LoVo (cell line): ENCODE data around the gene CTLA4.

Experiments
- DNase-seq: peaks from one replicate; pipeline ENCODE4 v3.0.0-alpha.2; 2016; ENCODE audit warnings: low spot score

Gene CTLA4

DNA sequence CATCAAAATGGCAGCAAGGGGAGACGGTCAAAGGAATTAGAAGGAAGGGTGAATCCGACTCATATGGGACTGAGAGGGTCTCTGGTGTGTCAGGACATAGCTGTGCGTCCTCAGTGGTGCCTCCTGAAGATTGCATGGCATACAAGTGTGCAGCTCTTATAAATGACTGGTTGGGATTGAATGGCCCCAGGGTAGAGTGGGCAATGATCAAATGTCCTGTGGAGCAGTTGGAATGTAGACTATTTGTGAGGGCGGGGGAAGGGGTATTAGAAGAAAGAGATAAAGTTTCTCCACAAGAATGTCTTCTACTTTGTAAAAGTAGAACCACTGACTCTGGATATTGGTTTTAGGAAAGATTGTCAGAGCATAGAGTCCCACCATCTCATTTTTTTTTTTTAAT is 24.6 kb downstream of the CTLA4 start:
- DNase-seq: no peak

GRCh38 chr2:203893401-203893800 is 25.8 kb downstream of the CTLA4 start:
- no peak for DNase-seq

DNA sequence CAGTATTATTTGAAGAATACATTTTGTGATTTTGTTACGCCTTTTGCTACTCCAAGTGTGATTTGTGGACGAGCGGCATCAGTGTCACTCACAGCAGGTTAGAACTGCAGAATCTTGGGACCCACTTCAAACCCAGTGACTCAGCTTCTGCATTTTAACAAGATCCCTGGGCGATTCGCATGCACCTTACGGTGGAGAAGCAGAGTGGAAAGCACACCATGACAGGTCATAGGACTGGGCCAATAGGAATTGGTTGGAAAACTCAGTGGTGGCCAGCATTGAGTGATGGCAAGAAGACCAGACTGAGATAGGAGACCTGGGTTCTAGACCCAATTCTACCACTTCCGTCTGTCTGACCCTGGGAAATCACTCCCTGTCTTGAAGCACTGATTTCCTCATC is 26.3 kb downstream of the CTLA4 start:
- DNase-seq: no peak

DNA sequence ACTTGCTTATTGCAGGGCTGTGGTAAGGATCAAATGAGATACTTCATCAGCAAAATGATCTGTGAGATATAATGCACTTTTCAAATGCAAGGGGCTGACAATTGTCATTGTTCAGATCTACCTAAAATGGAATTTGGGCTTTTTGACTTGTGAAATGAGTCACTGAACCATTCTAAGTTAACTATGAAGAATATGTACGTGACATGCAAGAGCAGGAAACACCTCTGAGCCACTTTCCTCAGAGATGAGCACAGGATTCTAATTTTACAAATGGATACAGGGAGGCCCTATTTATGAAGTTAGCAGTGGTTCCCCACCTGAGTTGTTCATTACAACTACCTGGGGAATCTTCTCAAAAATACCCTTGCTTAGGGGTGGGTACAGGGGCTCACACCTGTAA is 26.7 kb downstream of the CTLA4 start:
- no peak for DNase-seq

- no peak for DNase-seq
Measured at GRCh38 chr2:203897544-203897943, 30.0 kb downstream of the CTLA4 start.

GRCh38 chr2:203898657-203899056 is 31.1 kb downstream of the CTLA4 start:
- no peak for DNase-seq

- no peak for DNase-seq
Measured at GRCh38 chr2:203900253-203900652, 32.7 kb downstream of the CTLA4 start.

DNA sequence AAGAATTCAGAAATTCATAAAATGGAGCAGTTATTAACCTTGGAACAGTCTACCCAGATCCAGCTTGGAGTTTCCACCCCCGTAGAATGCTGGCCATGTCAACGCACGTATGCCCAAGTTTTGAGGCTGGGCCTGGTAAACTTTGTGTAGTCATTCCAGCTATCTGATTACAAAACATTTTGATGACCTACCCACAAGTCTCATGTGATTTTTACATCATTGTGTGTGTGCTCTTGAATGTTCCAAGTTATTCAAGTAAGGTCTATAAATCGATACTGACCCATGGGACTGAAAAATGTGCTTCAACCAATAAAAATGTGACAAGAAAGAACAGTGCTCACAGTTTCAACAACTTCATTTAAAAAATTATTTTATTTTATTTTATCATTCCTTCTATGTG is 36.5 kb downstream of the CTLA4 start:
- DNase-seq: no peak

DNA sequence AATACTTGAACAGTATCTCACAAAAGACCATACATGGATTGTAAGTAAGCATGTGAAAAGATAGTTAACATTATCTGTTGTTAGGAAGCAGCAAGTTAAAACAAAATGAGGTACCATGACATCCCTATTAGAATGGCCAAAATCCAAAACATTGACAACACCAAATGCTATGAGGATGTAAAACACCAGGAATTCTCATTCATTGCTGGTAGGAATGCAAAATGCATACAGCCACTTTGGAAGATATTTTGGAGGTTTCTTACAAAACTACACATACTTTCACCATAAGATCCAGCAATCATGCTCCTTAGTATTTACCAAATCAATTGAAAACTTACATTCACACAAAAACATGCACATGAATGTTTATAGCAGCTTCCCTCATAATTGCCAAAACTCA is 38.1 kb downstream of the CTLA4 start:
- no peak for DNase-seq

GRCh38 chr2:203908066-203908796 is 40.7 kb downstream of the CTLA4 start:
- DNase-seq: no peak

DNA sequence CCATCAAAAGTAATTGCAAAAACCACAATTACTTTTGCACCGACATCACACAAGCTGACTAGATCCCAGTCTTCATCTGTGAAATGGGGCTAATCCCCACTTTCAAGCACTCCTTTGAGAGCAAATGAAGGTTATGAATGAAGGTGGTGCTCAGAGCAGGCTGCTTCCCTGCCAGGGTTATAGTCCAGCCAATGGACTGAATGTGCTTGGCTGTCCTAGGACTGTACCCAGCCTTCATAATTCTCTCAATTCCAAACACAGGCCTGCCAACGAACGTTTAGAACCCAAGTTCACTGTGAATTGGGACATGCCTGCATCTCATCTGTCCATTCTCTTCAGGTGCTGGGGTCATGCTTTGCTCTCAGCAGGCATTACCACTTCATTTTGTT is 41.2 kb downstream of the CTLA4 start:
- DNase-seq: no peak

DNA sequence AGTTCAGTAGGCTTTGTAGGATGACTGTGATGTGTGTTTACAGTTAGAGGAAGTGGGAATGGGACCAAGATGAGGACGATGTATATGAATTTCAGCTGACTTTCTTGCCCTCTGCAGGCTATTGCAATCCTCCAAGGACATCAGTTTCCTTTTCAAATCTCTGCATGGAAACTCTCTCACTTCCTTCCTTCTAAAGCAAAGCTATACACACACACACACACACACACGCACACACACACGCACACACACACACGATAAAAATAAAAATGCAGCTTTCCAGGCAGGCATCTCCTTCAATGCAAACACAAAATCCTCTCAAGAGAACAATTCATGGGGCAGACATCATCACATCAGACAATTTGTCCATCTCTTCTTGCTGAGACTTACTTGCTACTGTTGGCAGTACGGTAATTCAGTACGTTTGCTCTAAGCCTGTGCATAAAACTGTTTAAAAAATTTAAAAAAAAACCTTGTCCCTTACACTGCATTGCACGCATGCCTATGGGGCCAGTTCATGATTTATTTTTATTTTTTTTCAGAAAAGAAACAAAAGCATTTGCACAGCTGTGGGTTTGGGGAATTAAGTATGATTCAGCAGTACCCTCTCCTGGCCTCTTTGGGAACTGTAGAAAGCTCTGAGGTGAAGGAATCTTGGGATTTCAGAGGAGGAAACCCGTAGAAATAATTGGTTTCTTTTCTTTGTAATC is 41.8 kb downstream of the CTLA4 start:
- peak; percentile 30 for DNase-seq

- no peak for DNase-seq
Measured at GRCh38 chr2:203909974-203910373, 42.4 kb downstream of the CTLA4 start.

DNA sequence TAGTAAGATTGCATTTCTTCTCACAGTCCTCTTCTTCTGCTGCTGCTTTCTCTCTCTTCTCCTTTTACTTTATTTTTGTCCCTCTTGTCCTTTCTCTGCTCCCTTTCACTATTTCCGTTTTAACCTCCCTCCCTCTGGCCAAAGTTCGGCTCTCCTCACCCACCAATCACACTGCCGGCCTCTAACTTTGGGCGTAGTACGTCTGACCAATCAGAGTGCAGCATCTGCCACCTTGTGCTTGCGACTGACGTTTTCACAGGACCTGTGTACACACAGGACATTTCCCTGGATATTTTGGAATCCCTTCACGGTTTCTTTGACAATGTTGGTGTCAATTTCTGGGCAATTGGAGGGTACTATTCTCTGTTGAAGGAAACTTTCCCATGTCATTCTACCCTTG is 46.4 kb downstream of the CTLA4 start:
- DNase-seq: no peak

- no peak for DNase-seq
Measured at GRCh38 chr2:203914546-203915182, 47.1 kb downstream of the CTLA4 start.

GRCh38 chr2:203915256-203915655 is 47.7 kb downstream of the CTLA4 start:
- no peak for DNase-seq

- no peak for DNase-seq
Measured at GRCh38 chr2:203916756-203917155, 49.2 kb downstream of the CTLA4 start.

DNA sequence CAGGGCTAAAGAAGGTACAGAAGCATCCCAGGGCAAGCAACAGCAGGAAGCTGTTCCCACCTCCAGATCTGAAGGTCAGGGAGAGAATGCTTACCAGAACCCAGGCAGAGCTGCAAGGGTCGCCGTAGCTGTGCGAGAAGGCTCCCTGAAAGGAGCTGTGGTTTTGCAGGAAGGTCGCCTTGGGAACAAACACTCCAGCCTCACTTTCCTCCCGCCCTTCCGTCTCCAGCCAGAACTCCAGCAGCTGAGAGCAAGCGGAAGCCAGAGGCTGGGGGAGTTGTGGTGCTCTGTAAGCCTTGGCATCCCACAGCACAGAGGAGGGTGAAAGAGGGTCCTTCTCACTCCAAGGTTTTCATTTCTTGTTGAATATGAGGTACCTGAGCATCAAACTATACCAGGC is 50.7 kb downstream of the CTLA4 start:
- no peak for DNase-seq

DNA sequence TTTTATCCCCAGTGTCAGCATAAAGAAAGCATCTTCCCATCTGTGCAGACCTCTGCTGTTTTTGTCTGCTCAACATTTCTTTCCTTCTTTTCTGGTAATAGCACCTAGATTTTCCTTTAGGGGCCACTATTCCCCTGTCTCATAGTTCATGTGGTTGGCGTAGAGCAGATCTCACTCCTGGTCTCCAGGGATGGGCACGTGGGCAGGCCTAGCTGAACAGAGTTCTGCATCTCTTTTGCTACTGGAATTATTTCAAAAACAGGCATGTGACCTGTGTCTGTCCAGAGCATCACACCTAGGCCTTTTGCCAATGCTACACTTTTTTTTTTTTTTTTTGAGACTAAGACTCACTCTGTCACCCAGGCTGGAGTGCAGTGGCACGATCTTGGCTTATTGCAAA is 51.3 kb downstream of the CTLA4 start:
- no peak for DNase-seq
